ENCODE measurements around the gene SEMA6A. TPM values are rescaled to one million over a fixed set of nuclear protein-coding genes. Genes with fewer than 3 reads are reported as not detected.

SEMA6A gene
- total and polyA plus RNA-seq, 2 experiments from 2014 or later: 233 to 400 TPM

GRCh38 chr5:116454417-116454927 is 120.2 kb downstream of the SEMA6A start:
- Mint-ChIP-seq H3K27ac (no peak overlapping the region), H3K9me3 (no peaks in the 10 kb centered on the region), H3K36me3 (ENCODE audit: low read depth) (peaks cover 32% of the 10 kb centered on the region), H3K4me1 (peaks cover 56% of the 10 kb centered on the region), H3K4me3 (no peak overlapping the region), H3K27me3 (ENCODE audit: insufficient read depth, low read depth, poor library complexity) (no peaks in the 10 kb centered on the region)
- Histone ChIP-seq H3K4me2 (no peak overlapping the region), H3K9me2 (ENCODE audit: insufficient read depth) (no peaks in the 10 kb centered on the region), H3K27ac (ENCODE audit: low read depth) (peak overlapping the region; percentile 78), H2AFZ (no peak overlapping the region), H3K79me2 (replicated peaks; ENCODE audit: insufficient read depth) (peaks cover 10% of the 10 kb centered on the region), H3K4me1 (ENCODE audit: insufficient read depth) (peaks cover 50% of the 10 kb centered on the region), H3K4me3 (no peak overlapping the region), H3F3A (replicated peaks; ENCODE audit: low read depth) (peaks cover 7% of the 10 kb centered on the region; the same call in 1 of the 2 replicates), H3K27me3 (ENCODE audit: insufficient read depth) (no peaks in the 10 kb centered on the region), H4K20me1 (replicated peaks; ENCODE audit: insufficient read depth) (no peaks in the 10 kb centered on the region; the same call in 1 of the 2 replicates), H3K36me3 (ENCODE audit: insufficient read depth) (peaks cover 30% of the 10 kb centered on the region; the same call in 1 of the 2 replicates)
- no peak for ATAC-seq
- DNase-seq (ENCODE audit: low spot score): no peak
- 0 out of 2 replicates have a peak, but pooled peaks have one; percentile 15 for TF ChIP-seq POLR2AphosphoS5 (IDR thresholded peaks at IDR 0.05; ENCODE audit: low read depth)
- TF ChIP-seq, protein P1, sequence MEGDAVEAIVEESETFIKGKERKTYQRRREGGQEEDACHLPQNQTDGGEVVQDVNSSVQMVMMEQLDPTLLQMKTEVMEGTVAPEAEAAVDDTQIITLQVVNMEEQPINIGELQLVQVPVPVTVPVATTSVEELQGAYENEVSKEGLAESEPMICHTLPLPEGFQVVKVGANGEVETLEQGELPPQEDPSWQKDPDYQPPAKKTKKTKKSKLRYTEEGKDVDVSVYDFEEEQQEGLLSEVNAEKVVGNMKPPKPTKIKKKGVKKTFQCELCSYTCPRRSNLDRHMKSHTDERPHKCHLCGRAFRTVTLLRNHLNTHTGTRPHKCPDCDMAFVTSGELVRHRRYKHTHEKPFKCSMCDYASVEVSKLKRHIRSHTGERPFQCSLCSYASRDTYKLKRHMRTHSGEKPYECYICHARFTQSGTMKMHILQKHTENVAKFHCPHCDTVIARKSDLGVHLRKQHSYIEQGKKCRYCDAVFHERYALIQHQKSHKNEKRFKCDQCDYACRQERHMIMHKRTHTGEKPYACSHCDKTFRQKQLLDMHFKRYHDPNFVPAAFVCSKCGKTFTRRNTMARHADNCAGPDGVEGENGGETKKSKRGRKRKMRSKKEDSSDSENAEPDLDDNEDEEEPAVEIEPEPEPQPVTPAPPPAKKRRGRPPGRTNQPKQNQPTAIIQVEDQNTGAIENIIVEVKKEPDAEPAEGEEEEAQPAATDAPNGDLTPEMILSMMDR (conservative IDR thresholded peaks at IDR 0.05; ENCODE audit: low read depth in 2 of 2): no peak
- TF ChIP-seq STAT1 (IDR thresholded peaks at IDR 0.05; ENCODE audit: unreplicated experiment): no peak

DNA sequence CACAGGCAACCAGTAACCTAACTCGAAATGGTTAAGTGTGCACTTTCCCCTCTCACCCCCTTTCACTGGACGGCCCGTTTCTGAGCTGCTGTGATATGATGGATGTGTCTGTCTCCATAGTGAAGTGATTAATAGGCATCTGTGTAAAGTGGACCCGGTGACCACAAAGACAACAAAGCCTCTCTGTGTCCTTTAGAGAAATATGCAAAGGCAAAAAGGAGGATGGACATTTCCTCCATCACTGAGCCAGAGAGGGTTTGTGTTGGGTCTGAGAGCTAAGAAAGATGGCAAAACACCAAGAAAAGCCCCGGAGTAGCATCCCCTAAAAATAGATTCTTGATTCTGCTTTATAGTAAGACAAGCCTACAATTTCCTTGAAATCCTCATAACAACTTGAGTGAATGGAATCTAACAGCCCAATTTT is 120.6 kb downstream of the SEMA6A start:
- peaks cover 55% of the 10 kb centered on the region for H3K4me1 ChIP-seq (ENCODE audit: insufficient read depth)
- H2AFZ ChIP-seq: no peak overlapping the region
- Mint-ChIP-seq H3K27me3 (ENCODE audit: insufficient read depth, low read depth, poor library complexity) (peaks cover 3% of the 10 kb centered on the region), H3K27ac (peak overlapping the region; percentile 1; the same call in 1 of the 2 replicates), H3K36me3 (ENCODE audit: low read depth) (peaks cover 28% of the 10 kb centered on the region), H3K9me3 (no peaks in the 10 kb centered on the region), H3K4me1 (peaks cover 58% of the 10 kb centered on the region), H3K4me3 (no peak overlapping the region)
- no peaks in the 10 kb centered on the region for H3K9me2 ChIP-seq (ENCODE audit: insufficient read depth)
- H3F3A ChIP-seq (replicated peaks; ENCODE audit: low read depth): peaks cover 7% of the 10 kb centered on the region; the same call in 1 of the 2 replicates
- peaks cover 30% of the 10 kb centered on the region; the same call in 1 of the 2 replicates for H3K36me3 ChIP-seq (ENCODE audit: insufficient read depth)
- H3K4me2 ChIP-seq: no peak overlapping the region
- H3K27ac ChIP-seq (ENCODE audit: low read depth): peak overlapping the region; percentile 78; the same call in 1 of the 2 replicates
- DNase-seq (ENCODE audit: low spot score): no peak
- no peaks in the 10 kb centered on the region for H3K27me3 ChIP-seq (ENCODE audit: insufficient read depth)
- no peak overlapping the region for H3K4me3 ChIP-seq
- peaks cover 10% of the 10 kb centered on the region for H3K79me2 ChIP-seq (replicated peaks; ENCODE audit: insufficient read depth)
- TF ChIP-seq POLR2AphosphoS5 (IDR thresholded peaks at IDR 0.05; ENCODE audit: low read depth) (no peak), EZH2phosphoT487 (IDR thresholded peaks at IDR 0.05; ENCODE audit: unreplicated experiment) (no peak), CREB1 (CRISPR knock-in tag; IDR thresholded peaks at IDR 0.05; ENCODE audit: low read depth) (no peak), STAT1 (IDR thresholded peaks at IDR 0.05; ENCODE audit: unreplicated experiment) (no peak), NANOG (IDR thresholded peaks at IDR 0.05; ENCODE audit: borderline replicate concordance) (no peak), ZNF114 (CRISPR knock-in tag; IDR thresholded peaks at IDR 0.05) (no peak)
- TF ChIP-seq, protein P1 (conservative IDR thresholded peaks at IDR 0.05; ENCODE audit: low read depth in 2 of 2): no peak
- no peaks in the 10 kb centered on the region; the same call in 1 of the 2 replicates for H4K20me1 ChIP-seq (replicated peaks; ENCODE audit: insufficient read depth)
- ATAC-seq: no peak

Data from GM23338 (cell line).